ENCODE results near the gene HERC2.

The HERC2 gene

DNA sequence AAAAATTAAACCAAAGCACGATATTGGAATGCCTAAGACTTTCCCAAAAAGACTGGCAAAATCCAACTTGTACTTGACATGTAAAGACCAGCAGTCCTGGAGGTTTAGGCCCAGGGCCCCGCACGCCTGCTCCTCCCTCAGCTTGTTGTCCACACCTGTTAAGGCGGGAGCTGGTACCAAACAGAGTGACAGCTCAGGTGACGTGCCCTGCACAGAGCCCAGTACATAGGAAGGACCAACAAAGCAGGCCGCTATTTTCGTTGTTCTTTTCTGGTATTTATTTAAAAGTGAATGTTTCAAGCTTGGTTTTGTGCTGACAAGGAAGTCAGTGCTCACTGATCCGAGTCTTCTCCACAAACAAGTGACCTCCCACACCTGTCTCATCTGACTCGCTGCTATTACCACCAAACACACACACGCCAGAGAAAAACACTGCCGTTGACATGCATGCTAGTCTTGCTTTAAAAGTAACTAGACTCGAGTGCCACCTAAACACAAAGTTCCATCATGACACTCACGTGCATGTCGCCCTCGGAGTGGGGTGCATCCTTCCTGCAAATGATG lies 50.2 kb downstream of the HERC2 start:
- TF ChIP-seq EZH2 (IDR thresholded peaks at IDR 0.05; ENCODE audit: borderline replicate concordance, low read length) (no peak), CTCF (IDR thresholded peaks at IDR 0.05; ENCODE audit: low read length) (no peak)
- peaks cover 55% of the 10 kb centered on the region for H3K4me1 ChIP-seq (ENCODE audit: insufficient read depth, low read length, severe bottlenecking)
- no peaks in the 10 kb centered on the region for H3K9me2 ChIP-seq (ENCODE audit: low read depth, low read length)
- no peaks in the 10 kb centered on the region for H4K20me1 ChIP-seq (ENCODE audit: insufficient read depth, low read length)
- peak overlapping the region; percentile 32 for H3K4me3 ChIP-seq (ENCODE audit: low read depth, low read length, poor library complexity, severe bottlenecking)
- 0 out of 2 replicates have a peak, but pooled peaks cover 5% of the 10 kb centered on the region for H3K79me2 ChIP-seq (ENCODE audit: insufficient read depth, low read length)
- H3K9me3 ChIP-seq (ENCODE audit: low read length), result no peaks in the 10 kb centered on the region
- no peak overlapping the region for H2AFZ ChIP-seq (ENCODE audit: low read length)
- peaks cover 6% of the 10 kb centered on the region; the same call in 1 of the 2 replicates for H3F3A ChIP-seq (ENCODE audit: insufficient read depth, low read length)
- H3K27me3 ChIP-seq (ENCODE audit: insufficient read depth, low read length), result no peaks in the 10 kb centered on the region
- peaks cover 53% of the 10 kb centered on the region for H3K36me3 ChIP-seq (ENCODE audit: insufficient read depth, low read length)
- H3K4me2 ChIP-seq (ENCODE audit: low read length), result peak overlapping the region; percentile 49
- H3K9ac ChIP-seq (ENCODE audit: low read length), result peak overlapping the region; percentile 30; the same call in 1 of the 2 replicates
- H3K27ac ChIP-seq (ENCODE audit: low read depth, low read length, poor library complexity, severe bottlenecking), result peak overlapping the region; percentile 92

DNA sequence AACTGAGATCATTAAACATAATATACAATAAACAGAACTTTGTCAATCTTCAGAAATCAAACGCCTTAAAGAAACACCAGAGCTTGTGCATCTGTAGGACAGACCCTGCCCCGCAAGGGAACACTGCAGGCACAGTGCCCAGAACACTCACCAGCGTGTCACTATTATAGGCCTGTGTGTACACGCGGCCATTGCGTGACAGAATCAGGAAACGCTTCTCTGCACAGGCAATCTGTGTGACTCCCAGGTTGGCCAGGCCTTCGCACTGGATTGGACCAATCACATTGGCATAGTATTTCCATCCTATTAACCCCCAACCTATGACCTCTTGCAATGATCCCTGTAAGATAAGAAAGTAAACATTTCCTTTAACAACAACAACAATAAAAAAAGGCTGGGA lies 52.9 kb downstream of the HERC2 start:
- Histone ChIP-seq H3K79me2 (ENCODE audit: insufficient read depth, low read length) (0 out of 2 replicates have a peak, but pooled peaks cover 5% of the 10 kb centered on the region), H3K9me3 (ENCODE audit: low read length) (no peaks in the 10 kb centered on the region), H3K4me2 (ENCODE audit: low read length) (peak overlapping the region; percentile 8; the same call in 1 of the 2 replicates), H3K36me3 (ENCODE audit: insufficient read depth, low read length) (peaks cover 67% of the 10 kb centered on the region), H4K20me1 (ENCODE audit: insufficient read depth, low read length) (no peaks in the 10 kb centered on the region), H3K27me3 (ENCODE audit: insufficient read depth, low read length) (no peaks in the 10 kb centered on the region), H3K9me2 (ENCODE audit: low read depth, low read length) (no peaks in the 10 kb centered on the region), H3K4me3 (ENCODE audit: low read depth, low read length, poor library complexity, severe bottlenecking) (no peak overlapping the region), H3K27ac (ENCODE audit: low read depth, low read length, poor library complexity, severe bottlenecking) (peak overlapping the region; percentile 66), H3K4me1 (ENCODE audit: insufficient read depth, low read length, severe bottlenecking) (peaks cover 75% of the 10 kb centered on the region), H3K9ac (ENCODE audit: low read length) (no peak overlapping the region; the same call in 1 of the 2 replicates), H2AFZ (ENCODE audit: low read length) (no peak overlapping the region), H3F3A (ENCODE audit: insufficient read depth, low read length) (peaks cover 9% of the 10 kb centered on the region)
- TF ChIP-seq EZH2 (IDR thresholded peaks at IDR 0.05; ENCODE audit: borderline replicate concordance, low read length), result no peak
- TF ChIP-seq CTCF (IDR thresholded peaks at IDR 0.05; ENCODE audit: low read length), result no peak

DNA sequence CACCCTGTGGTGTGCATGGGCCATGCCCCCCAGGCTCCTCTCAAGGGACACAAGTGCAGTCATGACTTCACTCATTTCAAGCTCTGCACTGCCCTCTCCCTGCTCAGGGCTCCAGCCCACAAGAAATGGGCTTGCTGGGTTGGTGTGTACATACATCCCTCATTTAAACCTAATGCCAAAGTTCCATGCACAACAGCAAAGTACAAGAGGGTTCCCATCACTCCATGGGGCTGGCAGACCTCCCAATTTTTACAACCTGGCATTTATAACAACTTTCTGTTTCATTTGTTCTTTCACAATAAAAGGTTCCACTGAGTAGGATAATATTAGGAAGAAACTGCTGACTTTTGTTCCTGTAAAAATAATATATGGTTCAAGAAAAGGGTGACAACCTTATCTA lies 54.3 kb downstream of the HERC2 start:
- Histone ChIP-seq H3K4me1 (ENCODE audit: insufficient read depth, low read length, severe bottlenecking) (peaks cover 75% of the 10 kb centered on the region), H4K20me1 (ENCODE audit: insufficient read depth, low read length) (no peaks in the 10 kb centered on the region), H3K9ac (ENCODE audit: low read length) (no peak overlapping the region), H3K9me3 (ENCODE audit: low read length) (no peaks in the 10 kb centered on the region), H3K79me2 (ENCODE audit: insufficient read depth, low read length) (0 out of 2 replicates have a peak, but pooled peaks cover 8% of the 10 kb centered on the region), H3F3A (ENCODE audit: insufficient read depth, low read length) (peaks cover 3% of the 10 kb centered on the region; the same call in 1 of the 2 replicates), H3K9me2 (ENCODE audit: low read depth, low read length) (no peaks in the 10 kb centered on the region), H3K27ac (ENCODE audit: low read depth, low read length, poor library complexity, severe bottlenecking) (peak overlapping the region; percentile 53), H3K36me3 (ENCODE audit: insufficient read depth, low read length) (peaks cover 69% of the 10 kb centered on the region), H3K27me3 (ENCODE audit: insufficient read depth, low read length) (no peaks in the 10 kb centered on the region), H2AFZ (ENCODE audit: low read length) (no peak overlapping the region), H3K4me2 (ENCODE audit: low read length) (no peak overlapping the region), H3K4me3 (ENCODE audit: low read depth, low read length, poor library complexity, severe bottlenecking) (no peak overlapping the region)
- TF ChIP-seq CTCF (IDR thresholded peaks at IDR 0.05; ENCODE audit: low read length) (no peak), EZH2 (IDR thresholded peaks at IDR 0.05; ENCODE audit: borderline replicate concordance, low read length) (no peak)

All from OCI-LY1 (cell line).